H9 (cell line): ENCODE measurements around the gene FOSL2. TPM values are rescaled to one million over a fixed set of nuclear protein-coding genes. Genes with fewer than 3 reads are reported as not detected.

Experiments
- DNase-seq: peaks from one replicate; pipeline ENCODE4 v3.0.0-alpha.2; 2017
- H2AFZ ChIP-seq: one replicate; pipeline ENCODE4 v1.6.1; 2013; ENCODE audit warnings: mild to moderate bottlenecking, low read length, control low read depth, moderate library complexity
- H2AK5ac ChIP-seq: 2 replicates; pipeline ENCODE4 v1.6.1; 2013; ENCODE audit warnings: low read length, control low read depth, mixed read lengths; ENCODE audit not compliant: insufficient read length
- H2BK120ac ChIP-seq: one replicate; pipeline ENCODE4 v1.6.1; 2013; ENCODE audit warnings: low read depth, mild to moderate bottlenecking, low read length, control low read depth, inconsistent platforms; ENCODE audit not compliant: poor library complexity, severe bottlenecking
- H2BK12ac ChIP-seq: 2 replicates; pipeline ENCODE4 v1.6.1; 2013; ENCODE audit warnings: low read length, control low read depth, mixed read lengths, low read depth; ENCODE audit not compliant: insufficient read length
- H2BK15ac ChIP-seq: 2 replicates; pipeline ENCODE4 v1.6.1; 2013; ENCODE audit warnings: low read depth, low read length, control low read depth
- H2BK20ac ChIP-seq: one replicate; pipeline ENCODE4 v1.6.1; 2013; ENCODE audit warnings: low read depth, mild to moderate bottlenecking, low read length, control low read depth, inconsistent platforms; ENCODE audit not compliant: poor library complexity, severe bottlenecking
- H2BK5ac ChIP-seq: 2 replicates; pipeline ENCODE4 v1.6.1; 2013; ENCODE audit warnings: low read length, control low read depth, mixed read lengths; ENCODE audit not compliant: insufficient read length
- H3K14ac ChIP-seq: 2 replicates; pipeline ENCODE4 v1.6.1; 2013; ENCODE audit warnings: low read length, control low read depth; ENCODE audit not compliant: insufficient read depth
- H3K18ac ChIP-seq: 2 replicates; pipeline ENCODE4 v1.6.1; 2013; ENCODE audit warnings: low read depth, mild to moderate bottlenecking, mixed read lengths, low read length, control low read depth; ENCODE audit not compliant: insufficient read length
- H3K23ac ChIP-seq: 2 replicates; pipeline ENCODE4 v1.6.1; 2013; ENCODE audit warnings: low read length, control low read depth, mixed read lengths, low read depth; ENCODE audit not compliant: insufficient read length
- H3K23me2 ChIP-seq: 2 replicates; pipeline ENCODE4 v1.6.1; 2013; ENCODE audit warnings: low read depth, mild to moderate bottlenecking, mixed read lengths, low read length, control low read depth; ENCODE audit not compliant: insufficient read length, poor library complexity, severe bottlenecking
- H3K27ac ChIP-seq: 2 replicates; pipeline ENCODE4 v1.5.1; 2013; ENCODE audit warnings: low read length, control low read depth, mixed read lengths, low read depth; ENCODE audit not compliant: insufficient read length
- H3K27me3 ChIP-seq: 2 replicates; pipeline ENCODE4 v1.6.1; 2013; ENCODE audit warnings: low read length, control low read depth, inconsistent platforms; ENCODE audit not compliant: insufficient read depth
- H3K4ac ChIP-seq: 2 replicates; pipeline ENCODE4 v1.6.1; 2013; ENCODE audit warnings: low read depth, mild to moderate bottlenecking, control low read depth, inconsistent platforms, low read length, moderate library complexity
- H3K4me1 ChIP-seq: 2 replicates; pipeline ENCODE4 v1.6.1; 2013; ENCODE audit warnings: low read length, control low read depth, inconsistent platforms; ENCODE audit not compliant: insufficient read depth
- H3K4me2 ChIP-seq: 2 replicates; pipeline ENCODE4 v1.6.1; 2013; ENCODE audit warnings: low read length, control low read depth, mixed read lengths; ENCODE audit not compliant: insufficient read length, insufficient read depth
- H3K56ac ChIP-seq: 2 replicates; pipeline ENCODE4 v1.6.1; 2013; ENCODE audit warnings: low read depth, mild to moderate bottlenecking, mixed read lengths, low read length, control low read depth; ENCODE audit not compliant: insufficient read length
- H3K79me1 ChIP-seq: 2 replicates; pipeline ENCODE4 v1.6.1; 2013; ENCODE audit warnings: low read depth, mild to moderate bottlenecking, moderate library complexity, low read length, control low read depth, inconsistent platforms; ENCODE audit not compliant: insufficient read depth, poor library complexity, severe bottlenecking
- H3K79me2 ChIP-seq: 2 replicates; pipeline ENCODE4 v1.6.1; 2013; ENCODE audit warnings: low read length, control low read depth, inconsistent platforms; ENCODE audit not compliant: insufficient read depth
- H3K9ac ChIP-seq: 2 replicates; pipeline ENCODE4 v1.6.1; 2013; ENCODE audit warnings: low read length, control low read depth, mixed read lengths; ENCODE audit not compliant: insufficient read length; ENCODE audit errors: extremely low read depth
- H3K9me3 ChIP-seq: one replicate; pipeline ENCODE4 v1.6.1; 2013; ENCODE audit warnings: low read depth, low read length, inconsistent platforms; ENCODE audit not compliant: control insufficient read depth
- H3T11ph ChIP-seq: one replicate; pipeline ENCODE4 v1.6.1; 2013; ENCODE audit warnings: mild to moderate bottlenecking, low read length, control low read depth, inconsistent platforms
- H4K20me1 ChIP-seq: one replicate; pipeline ENCODE4 v1.6.1; 2013; ENCODE audit not compliant: control insufficient read depth, insufficient read length, insufficient read depth
- H4K5ac ChIP-seq: 2 replicates; pipeline ENCODE4 v1.6.1; 2013; ENCODE audit warnings: low read depth, mild to moderate bottlenecking, mixed read lengths, low read length, control low read depth; ENCODE audit not compliant: insufficient read length
- H4K8ac ChIP-seq: replicated peaks from 2 replicates; pipeline ENCODE4 v1.6.1; 2013; ENCODE audit warnings: low read length, control low read depth, mixed read lengths, low read depth; ENCODE audit not compliant: insufficient read length
- H4K91ac ChIP-seq: 2 replicates; pipeline ENCODE4 v1.6.1; 2013; ENCODE audit warnings: low read depth, mild to moderate bottlenecking, moderate library complexity, mixed read lengths, low read length, control low read depth; ENCODE audit not compliant: insufficient read length
- H3K27ac Mint-ChIP-seq, 3 experiments: 2 replicates in 2 of 3; 3 replicates in 1 of 3; pipeline ENCODE4 v1.8.0; 2020 to 2021; ENCODE audit warnings: mixed read lengths in 3 of 3, mild to moderate bottlenecking in 1 of 3, moderate library complexity in 1 of 3
- H3K27me3 Mint-ChIP-seq: 2 replicates; pipeline ENCODE4 v1.8.0; 2021; ENCODE audit warnings: low read depth, mild to moderate bottlenecking, moderate library complexity, mixed read lengths
- H3K36me3 Mint-ChIP-seq, 3 experiments: 2 replicates in 2 of 3; 3 replicates in 1 of 3; pipeline ENCODE4 v1.8.0; 2020 to 2021; ENCODE audit warnings: low read depth in 3 of 3, mixed read lengths in 3 of 3; ENCODE audit not compliant: insufficient read depth in 1 of 3
- H3K4me1 Mint-ChIP-seq, 2 experiments: 2 replicates each; pipeline ENCODE4 v1.8.0; 2020; ENCODE audit warnings: mixed read lengths in 2 of 2
- H3K4me3 Mint-ChIP-seq, 2 experiments: 2 replicates in 1 of 2; 3 replicates in 1 of 2; pipeline ENCODE4 v1.8.0; 2020 to 2021; ENCODE audit warnings: mild to moderate bottlenecking in 2 of 2, mixed read lengths in 2 of 2, moderate library complexity in 1 of 2
- H3K9me3 Mint-ChIP-seq, 2 experiments: 2 replicates in 1 of 2; 3 replicates in 1 of 2; pipeline ENCODE4 v1.8.0; 2020; ENCODE audit warnings: mild to moderate bottlenecking in 2 of 2, mixed read lengths in 2 of 2, moderate library complexity in 1 of 2
- CTCF ChIP-seq: fragments of 200-600 bp; sonication (generic); conservative IDR thresholded peaks from 3 replicates; pipeline ENCODE4 v1.8.0; 2021; ENCODE audit warnings: antibody characterized with exemption, mild to moderate bottlenecking
- WGBS: extraction: QIAGEN DNeasy Blood & Tissue Kit; methylation state at CpG from one replicate; pipeline ENCODE4 v1.1.7; 2013; ENCODE audit warnings: missing lambda C conversion rate, low lambda C conversion rate, mixed read lengths; ENCODE audit not compliant: insufficient read length; ENCODE audit errors: extremely low coverage; 5-methylcytosine and 5-hydroxymethylcytosine counted together
- total RNA-seq: library from RNA; stranded (reverse); gene quantifications from 2 replicates; pipeline ENCODE4 v1.2.1, GENCODE V29; 2021

Gene FOSL2
- total RNA-seq, 1 experiment from 2014 or later, result 7.4 TPM

GRCh38 chr2:28369358-28369757, 23.3 kb upstream of the FOSL2 start:
- Histone ChIP-seq H3K23me2 (no peaks in the 10 kb centered on the region), H3K27me3 (no peaks in the 10 kb centered on the region; the same call in 1 of the 2 replicates), H3K23ac (no peak overlapping the region), H3K27ac (no peak overlapping the region), H2BK12ac (no peak overlapping the region), H3T11ph (no peak overlapping the region), H2BK20ac (no peak overlapping the region), H2BK5ac (no peak overlapping the region), H4K20me1 (no peaks in the 10 kb centered on the region), H3K4me1 (no peaks in the 10 kb centered on the region), H3K79me1 (no peaks in the 10 kb centered on the region), H2AFZ (no peak overlapping the region), H4K8ac (no peak overlapping the region), H4K91ac (no peak overlapping the region), H3K79me2 (no peaks in the 10 kb centered on the region), H3K9ac (no peak overlapping the region), H3K9me3 (no peaks in the 10 kb centered on the region), H3K4me2 (no peak overlapping the region), H3K14ac (no peak overlapping the region; the same call in 1 of the 2 replicates), H2BK120ac (no peak overlapping the region), H4K5ac (no peak overlapping the region), H3K18ac (no peak overlapping the region), H2BK15ac (no peak overlapping the region), H2AK5ac (no peak overlapping the region), H3K4ac (no peak overlapping the region), H3K56ac (no peak overlapping the region)
- TF ChIP-seq CTCF, result no peak
- Mint-ChIP-seq H3K27me3 (peaks cover 24% of the 10 kb centered on the region), H3K4me3 (no peak overlapping the region), H3K4me1 (0 out of 4 replicates have a peak, but pooled peaks cover 2% of the 10 kb centered on the region in 2 experiments), H3K9me3 (no peaks in the 10 kb centered on the region), H3K27ac (no peak overlapping the region; a peak in 1 of 7 replicates), H3K36me3 (no peaks in the 10 kb centered on the region)
- DNase-seq, result no peak
- WGBS, result no CpG with 5 or more reads among the region's 5 CpGs
